Activated T-cell treated with anti-CD3 and anti-CD28 coated beads for 1 hour (primary cell): ENCODE measurements around the gene C6orf163.

Source experiments
- DNase-seq: peaks from one replicate; pipeline ENCODE4 v3.0.0-alpha.2; 2020; ENCODE audit warnings: low read depth

C6orf163 gene

GRCh38 chr6:87357479-87358196 is 13.0 kb downstream of the C6orf163 start:
- DNase-seq: no peak

- DNase-seq: no peak
Measured at GRCh38 chr6:87364602-87365252, 20.1 kb downstream of the C6orf163 start.

DNA sequence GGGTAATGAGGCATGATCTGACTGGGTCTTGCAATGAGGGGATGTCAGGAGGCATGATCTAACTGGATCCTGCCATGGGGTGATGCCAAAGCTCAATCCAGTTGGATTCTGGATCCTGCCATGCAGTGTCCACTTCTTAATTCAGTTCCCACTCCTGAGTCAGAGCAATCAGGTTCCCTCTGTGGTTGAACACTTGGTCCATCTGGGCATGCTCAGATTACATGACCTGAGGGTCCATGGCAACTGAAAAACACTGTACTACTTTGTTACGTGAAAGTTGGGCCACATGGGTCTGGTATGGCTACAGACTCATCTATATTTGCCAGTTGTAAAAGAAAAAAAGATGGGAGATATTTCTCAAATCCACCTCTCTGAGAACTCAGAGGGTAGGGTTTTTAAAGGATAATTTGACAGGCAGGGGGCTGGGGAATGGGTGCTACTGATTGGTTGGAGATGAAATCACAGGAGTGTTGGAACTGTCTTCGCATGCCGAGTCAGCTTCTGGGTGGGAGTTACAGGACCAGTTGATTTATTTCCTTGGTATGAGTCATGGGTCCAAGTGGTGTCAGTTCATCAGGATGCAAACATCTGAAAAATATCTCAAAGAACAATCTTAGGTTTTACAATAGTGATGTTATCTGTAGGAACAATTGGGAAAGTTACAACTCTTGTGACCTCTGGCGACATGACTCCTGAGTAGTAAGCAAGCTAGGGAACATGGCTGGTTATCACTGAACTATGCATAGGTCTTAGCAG is 21.6 kb downstream of the C6orf163 start:
- DNase-seq: no peak

- no peak for DNase-seq
Measured at GRCh38 chr6:87366899-87367298, 22.3 kb downstream of the C6orf163 start.

DNA sequence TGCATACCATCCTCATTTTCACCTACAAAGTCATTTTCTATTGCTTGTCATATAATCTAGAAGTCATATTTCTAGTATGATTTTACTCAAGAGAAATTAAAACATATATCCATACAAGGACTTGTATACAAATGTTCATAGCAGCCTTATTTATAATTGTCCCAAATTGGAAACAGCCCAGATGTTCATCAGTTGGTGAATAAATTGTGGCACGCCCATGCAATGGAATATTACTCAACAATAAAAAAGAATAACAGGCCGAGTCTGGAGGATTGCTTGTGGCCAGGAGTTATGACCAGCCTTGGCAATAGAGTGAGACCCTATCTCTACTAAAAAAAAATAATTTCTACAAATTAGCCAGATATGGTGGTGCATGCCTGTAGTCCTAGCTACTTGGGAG is 28.8 kb downstream of the C6orf163 start:
- no peak for DNase-seq

DNA sequence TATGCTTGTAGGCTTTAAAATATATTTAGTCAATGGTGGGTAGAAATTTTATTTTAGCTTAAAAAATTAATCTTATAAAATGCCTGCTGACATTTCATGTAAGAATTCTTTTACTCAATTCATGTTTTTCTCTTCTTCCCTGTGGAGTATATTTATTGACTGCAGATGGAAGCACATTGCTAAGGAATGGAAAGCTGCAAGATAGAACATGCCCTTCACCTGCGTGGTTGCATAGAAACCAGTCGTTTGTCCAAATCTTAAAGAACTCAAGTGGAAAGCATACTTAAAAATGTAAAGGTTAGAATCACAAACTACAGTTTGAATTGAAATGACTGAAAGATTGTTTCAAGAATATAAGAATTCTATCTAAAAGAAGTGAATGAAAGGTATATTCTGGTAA is 30.7 kb downstream of the C6orf163 start:
- no peak for DNase-seq

DNA sequence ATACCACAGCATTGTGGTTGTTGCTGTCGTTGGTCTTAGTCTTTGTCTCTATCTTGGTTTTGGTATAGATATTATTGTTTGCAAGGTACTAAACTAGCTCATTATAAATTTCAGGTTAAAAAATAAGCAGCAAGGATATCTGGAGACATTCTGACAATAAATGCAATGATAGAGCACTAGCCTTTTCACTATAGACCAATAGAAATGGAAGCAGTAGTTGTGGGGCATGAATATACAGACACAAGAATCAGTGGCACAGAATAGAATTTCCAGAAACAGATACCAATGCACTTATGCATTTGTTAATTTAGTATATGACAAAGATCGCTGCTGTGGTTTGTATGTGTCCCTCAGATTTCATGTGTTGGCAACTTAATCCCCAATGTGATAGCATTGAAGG is 32.0 kb downstream of the C6orf163 start:
- DNase-seq: no peak

- DNase-seq: no peak
Measured at GRCh38 chr6:87378947-87379346, 34.3 kb downstream of the C6orf163 start.

- no peak for DNase-seq
Measured at GRCh38 chr6:87382861-87383260, 38.2 kb downstream of the C6orf163 start.

DNA sequence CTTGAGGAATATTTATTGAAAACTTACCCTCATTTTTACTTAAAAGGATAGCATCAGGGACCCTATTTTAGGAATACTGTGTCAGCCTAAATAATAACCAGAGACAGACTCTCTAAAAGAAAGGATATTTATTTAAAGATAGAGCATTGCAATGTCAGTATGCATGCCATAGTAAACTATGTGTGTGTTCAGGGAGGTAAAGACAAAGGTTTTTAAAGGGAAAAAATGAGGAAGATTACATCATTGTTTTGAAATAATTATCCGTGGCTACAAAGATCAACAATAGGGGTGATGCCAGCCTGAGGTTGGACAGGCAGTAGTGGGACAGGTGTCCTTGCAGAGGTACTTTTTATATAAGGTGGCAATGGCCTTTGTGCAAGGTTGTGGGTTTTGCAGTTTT is 39.4 kb downstream of the C6orf163 start:
- DNase-seq: no peak

DNA sequence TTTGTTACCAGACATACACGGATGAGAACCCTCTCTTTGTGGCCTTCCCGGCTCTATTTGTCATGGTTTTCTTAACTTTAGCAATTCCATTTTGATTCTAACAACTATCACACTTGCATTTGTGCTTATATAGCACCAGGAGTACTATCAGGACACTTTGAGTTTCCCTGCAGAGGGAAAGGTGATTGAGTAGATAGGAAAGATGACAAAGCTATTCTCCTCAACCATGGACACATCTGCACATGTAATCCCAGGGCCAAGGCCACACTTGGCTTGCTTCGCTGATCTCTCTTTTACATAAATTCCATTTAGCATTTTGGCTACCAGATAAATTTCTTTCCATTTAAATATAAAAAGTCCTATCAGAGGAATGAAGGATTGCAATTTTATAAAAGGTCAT is 39.8 kb downstream of the C6orf163 start:
- no peak for DNase-seq

DNA sequence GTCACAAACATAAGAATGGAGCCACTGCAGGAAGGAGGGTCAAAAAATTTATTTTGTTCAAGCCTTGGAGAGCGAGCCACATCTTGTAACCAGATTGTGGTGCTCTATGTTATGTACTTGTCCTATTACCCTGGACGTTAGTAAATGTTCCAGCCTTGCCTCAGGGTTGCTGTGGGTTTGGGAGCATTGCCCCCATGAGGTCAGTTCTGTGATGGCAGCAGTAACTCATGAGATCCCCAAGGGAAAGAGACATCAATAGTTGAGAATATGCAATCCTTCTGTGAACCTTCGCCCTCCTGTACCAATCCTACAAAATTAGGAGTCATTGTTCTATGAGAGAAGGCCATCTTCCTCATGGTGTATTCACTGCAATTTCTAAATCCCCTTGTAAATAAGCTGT is 46.7 kb downstream of the C6orf163 start:
- no peak for DNase-seq

- no peak for DNase-seq
Measured at GRCh38 chr6:87393026-87393622, 48.5 kb downstream of the C6orf163 start.

GRCh38 chr6:87395431-87395830 is 50.8 kb downstream of the C6orf163 start:
- DNase-seq: no peak

DNA sequence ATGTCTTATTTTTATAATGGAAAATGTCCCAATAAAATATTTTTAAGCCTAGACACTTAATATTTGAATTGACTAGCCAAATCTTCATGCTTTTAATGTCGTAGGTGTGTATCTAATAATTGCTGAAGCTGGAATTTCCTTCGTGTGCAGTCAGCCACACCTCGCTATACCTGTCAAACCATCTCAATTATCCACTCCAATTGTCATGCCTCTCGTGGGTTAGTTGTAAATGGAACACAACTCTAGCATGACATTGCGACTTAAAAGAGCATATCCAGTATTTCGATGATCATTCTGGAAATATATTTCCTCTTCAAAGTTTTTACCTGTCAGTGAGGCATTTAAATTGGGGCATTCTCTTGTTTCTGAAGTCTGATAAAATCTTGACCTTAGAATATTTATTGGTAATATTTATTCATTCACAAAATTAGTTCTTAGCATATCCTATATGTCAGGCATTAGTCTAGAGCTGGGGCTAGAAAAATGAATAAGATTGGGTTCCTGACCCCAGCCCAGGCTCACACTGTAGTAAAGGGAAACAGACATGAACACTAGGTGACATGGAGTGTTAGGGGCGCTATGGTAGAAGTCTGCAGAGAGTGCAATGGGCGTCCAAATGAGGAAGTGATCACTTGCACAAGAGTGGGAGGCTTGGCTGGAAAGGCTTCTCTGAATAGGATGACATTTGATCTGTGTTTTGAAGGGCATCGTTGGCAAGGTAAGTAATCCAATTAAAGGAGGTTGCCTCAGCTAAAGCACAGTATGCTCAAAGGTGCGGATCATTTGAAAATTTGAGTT is 52.2 kb downstream of the C6orf163 start:
- no peak for DNase-seq

DNA sequence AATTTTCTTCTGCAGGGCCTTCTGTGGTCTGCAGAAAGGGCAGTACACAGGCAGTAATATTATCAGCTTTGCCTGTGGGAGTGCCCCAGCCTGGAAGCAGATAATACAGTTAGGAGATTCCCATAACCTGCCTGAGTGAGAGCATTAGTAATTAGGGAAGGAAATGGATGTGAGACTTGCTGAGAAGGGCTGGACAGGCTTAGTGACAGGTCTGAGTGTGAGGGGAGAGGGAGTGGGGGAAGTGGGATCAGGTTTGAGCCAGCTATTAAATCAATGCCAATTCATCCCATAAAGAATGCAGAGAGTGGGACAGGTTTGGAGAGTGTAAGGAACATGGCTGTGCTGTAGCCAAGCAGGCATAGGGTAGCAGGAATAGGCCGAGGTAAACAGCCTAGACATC is 53.0 kb downstream of the C6orf163 start:
- DNase-seq: no peak

GRCh38 chr6:87401832-87402231 is 57.2 kb downstream of the C6orf163 start:
- no peak for DNase-seq

DNA sequence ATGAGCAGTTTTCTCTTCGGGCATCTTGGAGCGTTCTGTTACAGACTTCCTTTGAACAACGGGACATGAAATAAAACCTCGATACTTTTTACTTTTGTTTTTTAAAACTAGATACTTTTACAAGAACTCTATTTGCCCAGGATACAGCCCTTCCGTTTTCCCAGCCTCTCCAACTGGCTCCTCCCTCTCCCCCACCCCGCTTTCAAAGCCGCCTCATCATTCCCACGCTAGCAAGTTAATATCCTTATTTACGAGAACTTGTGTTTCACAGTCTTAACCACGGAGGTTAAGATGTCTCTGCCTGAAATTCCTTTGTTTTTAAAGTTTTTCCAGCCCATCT is 62.9 kb downstream of the C6orf163 start:
- no peak for DNase-seq

DNA sequence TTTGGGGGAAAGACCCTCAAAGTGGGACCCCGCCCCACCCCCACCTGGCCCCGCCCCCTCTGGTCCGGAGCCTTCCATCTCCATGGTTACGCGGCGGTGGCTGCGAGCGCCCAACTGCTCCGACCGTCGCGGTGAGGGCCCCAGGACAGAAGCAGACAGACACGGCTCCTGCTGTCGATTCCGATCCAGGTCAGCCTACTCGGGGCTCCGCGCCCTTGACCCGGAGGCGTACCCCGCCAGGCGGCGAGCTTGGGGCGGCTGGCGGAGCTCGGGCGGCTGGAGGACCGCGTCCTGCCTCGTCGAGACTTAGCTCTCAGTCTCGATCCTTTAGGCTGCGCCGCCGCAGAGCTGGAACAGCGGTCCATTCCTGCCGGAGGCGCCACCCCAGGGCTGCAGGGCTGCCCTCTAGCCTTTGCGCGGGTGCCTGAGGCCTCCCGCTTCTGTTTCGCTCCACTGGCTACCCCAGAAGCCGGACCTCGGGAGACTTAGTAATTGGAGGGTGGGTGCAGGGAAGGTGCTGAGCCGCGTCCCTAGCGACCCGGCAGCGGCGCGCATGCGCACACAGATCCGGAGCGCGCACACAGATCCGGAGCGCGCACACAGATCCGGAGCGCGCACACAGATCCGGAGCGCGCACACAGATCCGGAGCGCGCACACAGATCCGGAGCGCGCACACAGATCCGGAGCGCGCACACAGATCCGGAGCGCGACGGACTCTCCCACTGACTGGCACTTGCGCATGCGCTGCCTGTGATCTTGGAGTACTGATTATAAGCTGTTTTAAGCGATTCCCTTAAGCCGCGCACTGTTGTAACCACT is 63.5 kb downstream of the C6orf163 start, which contains the start of gene CFAP206:
Gene CFAP206 (plus strand): TSS at position 72 of the 820 bp plus-strand sequence. CDS start 1,868 bp downstream, outside the sequence.
- DNase-seq: peak; percentile 75

DNA sequence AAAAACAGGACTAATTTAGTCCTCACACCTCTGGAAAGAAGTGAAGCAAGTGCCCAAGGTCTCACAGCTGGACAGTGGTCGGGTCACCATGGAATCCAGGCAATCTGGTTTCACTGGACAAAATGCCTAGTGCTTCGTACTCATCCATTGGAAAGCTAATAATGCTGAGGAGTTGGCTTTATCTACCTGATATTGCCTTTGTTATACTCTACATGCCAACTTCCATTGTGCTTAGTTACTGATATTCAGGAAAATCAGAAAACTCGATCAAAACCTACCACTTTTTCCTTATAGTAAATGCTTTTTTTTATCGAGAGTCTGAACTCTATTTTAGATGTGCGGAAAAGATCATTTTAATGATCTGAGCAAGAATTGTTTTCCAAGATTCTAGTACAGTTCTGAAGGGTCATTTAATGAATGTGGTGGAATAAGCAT is 64.1 kb downstream of the C6orf163 start:
- no peak for DNase-seq
